DOHH2 (cell line): Measurements from ENCODE around the gene HLA-DQA2.
"Not testable (repeated sequence)": the region's sequence is repeated elsewhere in the genome, so short reads cannot be mapped to it uniquely, and the experiment has no call there.

Experiments
- EZH2phosphoT487 ChIP-seq: fragments of 200-600 bp; sonication (generic); IDR thresholded peaks from 2 replicates; pipeline ENCODE4 v1.6.1; 2017; ENCODE audit warnings: borderline replicate concordance, mild to moderate bottlenecking, antibody characterized with exemption, low read length, moderate library complexity, mixed read lengths
- TF ChIP-seq, protein P1 (sequence below): fragments of 200-600 bp; sonication (generic); IDR thresholded peaks from one replicate; pipeline ENCODE4 v1.5.1; 2014; ENCODE audit warnings: antibody characterized with exemption, mild to moderate bottlenecking, low read depth, low read length; ENCODE audit not compliant: poor library complexity, severe bottlenecking

DNA sequence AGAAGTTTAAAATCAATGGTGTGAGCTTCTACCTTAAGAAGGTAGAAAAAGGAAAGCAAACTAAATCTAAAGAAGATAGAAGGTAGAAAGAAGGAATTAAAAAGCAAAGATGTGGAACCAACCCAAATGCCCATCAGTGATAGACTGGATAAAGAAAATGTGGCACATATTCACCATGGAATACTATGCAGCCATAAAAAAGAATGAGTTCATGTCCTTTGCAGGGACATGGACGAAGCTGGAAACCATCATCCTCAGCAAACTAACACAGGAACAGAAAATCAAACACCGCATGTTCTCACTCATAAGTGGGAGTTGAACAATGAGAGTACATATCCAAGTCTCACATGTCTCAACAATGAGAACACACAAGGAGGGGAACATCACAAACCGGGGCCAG lies 36.0 kb upstream of the HLA-DQA2 start:
- TF ChIP-seq, protein P1, sequence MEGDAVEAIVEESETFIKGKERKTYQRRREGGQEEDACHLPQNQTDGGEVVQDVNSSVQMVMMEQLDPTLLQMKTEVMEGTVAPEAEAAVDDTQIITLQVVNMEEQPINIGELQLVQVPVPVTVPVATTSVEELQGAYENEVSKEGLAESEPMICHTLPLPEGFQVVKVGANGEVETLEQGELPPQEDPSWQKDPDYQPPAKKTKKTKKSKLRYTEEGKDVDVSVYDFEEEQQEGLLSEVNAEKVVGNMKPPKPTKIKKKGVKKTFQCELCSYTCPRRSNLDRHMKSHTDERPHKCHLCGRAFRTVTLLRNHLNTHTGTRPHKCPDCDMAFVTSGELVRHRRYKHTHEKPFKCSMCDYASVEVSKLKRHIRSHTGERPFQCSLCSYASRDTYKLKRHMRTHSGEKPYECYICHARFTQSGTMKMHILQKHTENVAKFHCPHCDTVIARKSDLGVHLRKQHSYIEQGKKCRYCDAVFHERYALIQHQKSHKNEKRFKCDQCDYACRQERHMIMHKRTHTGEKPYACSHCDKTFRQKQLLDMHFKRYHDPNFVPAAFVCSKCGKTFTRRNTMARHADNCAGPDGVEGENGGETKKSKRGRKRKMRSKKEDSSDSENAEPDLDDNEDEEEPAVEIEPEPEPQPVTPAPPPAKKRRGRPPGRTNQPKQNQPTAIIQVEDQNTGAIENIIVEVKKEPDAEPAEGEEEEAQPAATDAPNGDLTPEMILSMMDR: not testable (repeated sequence)
- TF ChIP-seq EZH2phosphoT487: not testable (repeated sequence)
